Esophagus (tissue), 2 donors: ENCODE measurements around the gene ZNF618. TPM values are rescaled to one million over a fixed set of nuclear protein-coding genes. Genes with fewer than 3 reads are reported as not detected.

Experiments used
- H3K27ac ChIP-seq, 2 donors: one replicate each; pipeline ENCODE4 v1.5.1; 2013; ENCODE audit warnings: low read depth in 2 of 2, mild to moderate bottlenecking in 2 of 2, inconsistent platforms in 1 of 2, low read length in 1 of 2, moderate library complexity in 1 of 2
- H3K27me3 ChIP-seq, 2 donors: one replicate each; pipeline ENCODE4 v1.6.1; 2013; ENCODE audit warnings: low read length in 2 of 2, control low read depth in 1 of 2, mild to moderate bottlenecking in 1 of 2; ENCODE audit not compliant: insufficient read depth in 2 of 2, control insufficient read depth in 1 of 2
- H3K36me3 ChIP-seq, 2 donors: one replicate each; pipeline ENCODE4 v1.6.1; 2013; ENCODE audit warnings: low read length in 1 of 2; ENCODE audit not compliant: control insufficient read depth in 2 of 2, insufficient read depth in 2 of 2
- H3K4me1 ChIP-seq, 2 donors: one replicate each; pipeline ENCODE4 v1.6.1; 2013; ENCODE audit warnings: low read length in 1 of 2; ENCODE audit not compliant: control insufficient read depth in 2 of 2, insufficient read depth in 2 of 2
- H3K4me3 ChIP-seq, 2 donors: one replicate each; pipeline ENCODE4 v1.5.1; 2013; ENCODE audit warnings: low read length in 2 of 2, mild to moderate bottlenecking in 2 of 2, low read depth in 1 of 2, moderate library complexity in 1 of 2
- H3K9me3 ChIP-seq, 2 donors: one replicate each; pipeline ENCODE4 v1.6.1; 2013; ENCODE audit warnings: mild to moderate bottlenecking in 2 of 2, low read depth in 1 of 2, low read length in 1 of 2, moderate library complexity in 1 of 2; ENCODE audit not compliant: control insufficient read depth in 2 of 2, insufficient read depth in 1 of 2
- WGBS, 2 donors: extraction: QIAGEN DNeasy Blood & Tissue Kit; methylation state at CpG; one replicate each; pipeline ENCODE4 v1.1.7; 2013; 5-methylcytosine and 5-hydroxymethylcytosine counted together
- polyA plus RNA-seq, 2 donors: library from polyadenylated mRNA; stranded (reverse); fragments of 200-250 nt; gene quantifications; one replicate each; pipeline ENCODE4 v1.2.3, GENCODE V29; 2013
- donor health status: healthy with polysubstance abuse.
- donor health status: Bipolar disorder and iron deficiency.

ZNF618 gene
- polyA plus RNA-seq, 2 donors, result 0.56 to 1.0 TPM

DNA sequence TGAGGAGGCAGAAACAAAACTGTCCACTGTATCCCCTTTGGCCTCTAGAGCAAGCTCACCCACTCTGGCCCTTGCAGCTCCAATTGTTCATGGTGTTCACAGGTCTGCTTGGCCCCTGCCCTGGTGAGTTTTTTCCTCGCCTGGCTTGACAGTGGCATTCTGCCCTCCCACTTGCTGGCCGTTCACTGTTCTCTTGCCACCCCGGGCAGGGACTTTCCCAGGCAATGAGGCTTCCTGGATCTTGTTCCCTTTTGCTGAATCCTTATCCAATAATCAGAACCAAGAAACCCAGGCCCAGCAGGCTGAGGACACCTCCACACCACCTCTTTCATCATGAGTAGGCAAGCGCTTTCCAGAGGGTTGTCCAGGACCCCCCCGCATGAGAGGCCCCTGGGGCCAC, 31.2 kb downstream of the ZNF618 start:
- WGBS, 2 donors, result 57 to 66% methylated on average over 5 of the region's 5 CpGs
- H3K27me3 ChIP-seq, result no peaks in the 10 kb centered on the region
- H3K36me3 ChIP-seq, result no peaks in the 10 kb centered on the region
- no peaks in the 10 kb centered on the region for H3K9me3 ChIP-seq
- no peak overlapping the region for H3K4me3 ChIP-seq
- no peak overlapping the region for H3K27ac ChIP-seq
- peaks cover 0 to 3% of the 10 kb centered on the region in 2 donors for H3K4me1 ChIP-seq

DNA sequence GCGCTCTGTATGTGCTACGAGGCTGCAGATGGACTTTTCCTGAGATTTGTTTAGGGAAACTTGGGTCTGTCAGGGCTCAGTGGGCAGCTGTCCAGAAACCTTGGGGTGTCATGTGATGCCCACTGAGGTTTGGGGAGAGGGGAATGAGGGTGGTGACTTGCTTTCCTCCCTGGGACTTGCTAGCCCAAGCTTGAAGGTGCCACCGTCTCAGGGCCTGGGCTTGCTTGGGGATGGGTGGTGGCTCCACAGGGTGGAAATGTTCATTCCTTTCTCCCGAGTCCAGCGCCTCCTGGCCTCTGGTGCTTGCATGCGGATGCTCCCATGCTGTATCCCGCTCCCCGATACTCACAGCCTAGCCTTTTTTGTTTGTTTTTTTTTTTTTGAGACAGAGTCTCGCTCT, 33.3 kb downstream of the ZNF618 start:
- Histone ChIP-seq H3K4me3 (no peak overlapping the region), H3K9me3 (no peaks in the 10 kb centered on the region), H3K4me1 (peaks cover 0 to 6% of the 10 kb centered on the region in 2 donors), H3K27me3 (no peaks in the 10 kb centered on the region), H3K36me3 (no peaks in the 10 kb centered on the region), H3K27ac (no peak overlapping the region)
- 92 to 93% methylated on average over 9 of the region's 9 CpGs for WGBS, 2 donors

DNA sequence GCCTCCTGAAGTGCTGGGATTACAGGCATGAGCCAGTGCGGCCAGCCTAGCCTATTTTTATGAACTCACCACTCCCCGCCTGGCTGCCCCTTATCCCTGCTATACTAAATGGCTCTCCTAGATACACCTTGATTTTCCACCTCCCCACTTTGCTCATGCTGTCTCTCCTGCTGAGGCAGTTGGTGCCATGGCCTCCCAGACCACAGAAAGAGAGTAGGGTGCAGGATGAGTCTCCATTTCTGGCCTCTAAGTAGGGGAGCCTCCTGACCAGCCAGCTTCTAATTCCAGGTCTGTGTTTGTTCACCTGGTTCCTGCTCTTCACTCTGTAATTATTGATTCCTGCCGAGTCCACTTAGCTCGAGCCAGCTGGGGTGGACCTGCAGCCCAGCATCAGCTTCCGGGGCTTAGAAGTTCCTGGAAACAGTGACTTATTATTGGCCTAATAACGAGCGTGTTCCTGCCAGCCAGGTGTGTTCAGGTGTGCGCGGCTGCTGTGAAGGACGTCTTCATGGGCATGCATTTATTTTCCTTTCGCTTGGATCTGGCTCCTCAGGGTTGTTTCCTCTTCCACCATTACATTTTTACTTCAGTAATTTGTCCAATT, 34.0 kb downstream of the ZNF618 start:
- no peak overlapping the region for H3K4me3 ChIP-seq
- WGBS, 2 donors, result 55 to 60% methylated on average over 11 of the region's 11 CpGs

DNA sequence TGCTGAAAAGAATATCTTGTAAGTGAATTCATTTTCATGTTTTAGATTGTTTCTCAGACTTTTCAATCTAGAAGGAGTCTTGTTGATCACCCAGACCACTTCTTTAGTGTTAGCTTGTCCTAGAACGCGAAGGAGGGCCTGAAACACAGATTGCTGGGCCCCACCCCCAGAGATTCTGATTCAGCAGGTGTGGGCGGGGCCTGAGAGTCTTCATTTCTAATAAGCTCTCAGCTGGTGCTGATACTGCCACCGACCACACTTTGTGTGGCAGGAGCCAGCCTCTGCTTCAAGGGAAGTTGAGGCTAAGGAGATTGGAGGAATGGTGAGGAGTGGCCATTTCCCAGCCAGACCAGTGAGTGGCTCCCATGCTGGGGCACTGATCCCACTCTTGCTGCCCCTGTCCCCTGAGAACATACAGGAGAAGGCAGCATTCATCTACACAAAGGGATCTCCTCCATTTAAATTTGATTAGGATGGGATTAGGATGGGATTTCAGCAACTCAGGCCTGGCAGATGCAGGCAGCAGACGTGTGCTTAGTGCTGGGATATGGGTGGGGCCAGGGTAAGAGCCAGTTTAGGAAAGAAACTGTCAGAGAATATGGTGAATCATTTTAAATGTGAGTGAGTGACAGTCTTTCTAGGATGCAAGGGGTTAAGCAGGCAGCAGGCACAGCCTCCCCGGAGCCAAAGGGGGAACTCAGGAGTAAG, 35.9 kb downstream of the ZNF618 start:
- H3K27ac ChIP-seq, result no peak overlapping the region
- H3K4me3 ChIP-seq, result no peak overlapping the region
- 61 to 72% methylated on average over 6 of the region's 6 CpGs for WGBS, 2 donors

More for the DNA sequence above, 34.0 kb downstream of the ZNF618 start:
- peaks cover 0 to 6% of the 10 kb centered on the region in 2 donors for H3K4me1 ChIP-seq
- no peaks in the 10 kb centered on the region for H3K36me3 ChIP-seq
- H3K27me3 ChIP-seq, result no peaks in the 10 kb centered on the region
- H3K27ac ChIP-seq, result no peak overlapping the region
- H3K9me3 ChIP-seq, result no peaks in the 10 kb centered on the region

DNA sequence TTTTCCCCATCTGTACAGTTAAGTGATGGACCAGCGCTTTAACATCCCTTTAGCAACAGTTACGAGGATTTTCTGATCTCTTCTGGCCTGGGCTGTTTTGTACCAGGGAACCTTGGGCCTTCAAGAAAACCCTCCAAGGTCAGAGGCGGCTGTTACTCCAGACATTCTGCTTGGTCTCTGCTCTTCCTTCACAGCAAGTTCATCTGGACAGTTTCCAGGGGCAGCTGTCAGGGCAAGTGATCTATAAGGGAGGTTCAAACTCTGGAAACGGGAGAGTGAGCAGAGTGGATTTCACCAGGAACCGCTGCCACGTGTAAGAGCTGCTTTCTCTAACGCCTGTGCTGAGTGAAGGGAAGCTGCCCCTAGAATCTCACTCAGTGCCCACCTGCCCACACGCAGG, 36.7 kb downstream of the ZNF618 start:
- WGBS, 2 donors, result 57 to 59% methylated on average over 8 of the region's 8 CpGs
- Histone ChIP-seq H3K4me1 (peaks cover 0 to 3% of the 10 kb centered on the region in 2 donors), H3K27me3 (no peaks in the 10 kb centered on the region), H3K27ac (peak overlapping the region in 1 of 2 donors; percentile 16), H3K9me3 (no peaks in the 10 kb centered on the region), H3K36me3 (no peaks in the 10 kb centered on the region), H3K4me3 (no peak overlapping the region)

More for the DNA sequence above, 35.9 kb downstream of the ZNF618 start:
- H3K36me3 ChIP-seq, result no peaks in the 10 kb centered on the region
- no peaks in the 10 kb centered on the region for H3K27me3 ChIP-seq
- H3K4me1 ChIP-seq, result peaks cover 0 to 6% of the 10 kb centered on the region in 2 donors
- H3K9me3 ChIP-seq, result no peaks in the 10 kb centered on the region

DNA sequence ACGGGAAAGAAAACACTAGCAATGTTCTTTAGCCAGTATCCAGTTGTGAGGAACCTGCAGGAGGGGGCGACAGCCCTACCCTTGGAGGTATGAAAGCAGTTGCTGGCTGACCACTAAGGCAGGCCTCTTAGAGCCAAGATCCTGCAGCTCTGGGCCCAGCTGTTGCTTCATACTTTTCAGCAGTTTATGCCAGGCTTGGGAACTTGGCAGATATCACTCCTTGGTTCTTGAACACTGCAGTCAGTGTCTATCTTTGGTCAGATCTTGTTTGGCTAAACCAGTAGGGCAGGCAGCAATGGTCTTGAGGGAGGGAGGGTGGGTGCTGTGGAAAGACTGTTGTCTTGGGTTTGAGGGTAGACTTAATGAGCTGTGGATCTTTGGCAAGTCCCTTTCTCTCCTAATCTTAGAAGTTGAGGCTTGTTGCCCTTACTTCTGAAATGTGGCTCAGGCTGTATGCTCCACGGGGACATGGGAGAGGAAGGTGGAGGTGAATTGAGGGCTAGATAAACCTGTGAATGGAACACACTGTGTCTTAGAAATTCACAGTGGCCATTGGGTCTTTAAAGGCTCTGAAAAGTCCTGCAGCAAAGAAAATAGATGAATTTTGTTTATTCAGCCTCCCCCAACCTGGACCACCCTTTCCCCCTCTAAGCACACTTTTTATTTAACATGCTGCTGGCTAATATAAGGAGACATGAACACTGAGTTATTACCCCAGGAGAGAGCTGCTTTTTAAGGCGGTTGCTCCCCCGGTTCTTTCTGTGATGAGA, 37.5 kb downstream of the ZNF618 start:
- Histone ChIP-seq H3K4me1 (peaks cover 0 to 3% of the 10 kb centered on the region in 2 donors), H3K27ac (no peak overlapping the region), H3K9me3 (no peaks in the 10 kb centered on the region), H3K27me3 (no peaks in the 10 kb centered on the region), H3K4me3 (no peak overlapping the region), H3K36me3 (no peaks in the 10 kb centered on the region)
- WGBS, 2 donors, result 81 to 85% methylated on average over 5 of the region's 5 CpGs

DNA sequence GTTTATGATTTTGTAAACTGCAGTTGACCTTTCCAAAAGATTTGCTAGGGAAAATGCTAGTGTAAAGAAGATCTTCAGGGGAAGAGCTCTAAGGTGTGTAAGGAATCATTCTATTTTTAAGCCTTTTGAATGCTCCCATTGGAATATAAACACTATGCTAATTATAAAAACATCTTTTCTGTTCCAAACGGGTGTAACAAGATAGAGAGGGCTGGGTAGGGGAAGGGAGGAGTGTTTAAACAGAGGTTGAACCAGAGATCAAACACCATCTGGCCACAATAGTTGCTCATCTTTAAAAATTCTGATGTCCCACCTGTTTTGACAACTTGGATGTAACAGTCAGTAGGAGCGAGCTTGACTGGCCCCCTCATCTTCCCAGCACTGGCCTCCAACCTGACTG, 38.4 kb downstream of the ZNF618 start:
- Histone ChIP-seq H3K36me3 (no peaks in the 10 kb centered on the region), H3K27me3 (no peaks in the 10 kb centered on the region), H3K4me3 (no peak overlapping the region), H3K9me3 (no peaks in the 10 kb centered on the region), H3K27ac (no peak overlapping the region), H3K4me1 (peaks cover 0 to 3% of the 10 kb centered on the region in 2 donors)
- WGBS, 2 donors, result 52 to 57% methylated on average over 2 of the region's 2 CpGs

DNA sequence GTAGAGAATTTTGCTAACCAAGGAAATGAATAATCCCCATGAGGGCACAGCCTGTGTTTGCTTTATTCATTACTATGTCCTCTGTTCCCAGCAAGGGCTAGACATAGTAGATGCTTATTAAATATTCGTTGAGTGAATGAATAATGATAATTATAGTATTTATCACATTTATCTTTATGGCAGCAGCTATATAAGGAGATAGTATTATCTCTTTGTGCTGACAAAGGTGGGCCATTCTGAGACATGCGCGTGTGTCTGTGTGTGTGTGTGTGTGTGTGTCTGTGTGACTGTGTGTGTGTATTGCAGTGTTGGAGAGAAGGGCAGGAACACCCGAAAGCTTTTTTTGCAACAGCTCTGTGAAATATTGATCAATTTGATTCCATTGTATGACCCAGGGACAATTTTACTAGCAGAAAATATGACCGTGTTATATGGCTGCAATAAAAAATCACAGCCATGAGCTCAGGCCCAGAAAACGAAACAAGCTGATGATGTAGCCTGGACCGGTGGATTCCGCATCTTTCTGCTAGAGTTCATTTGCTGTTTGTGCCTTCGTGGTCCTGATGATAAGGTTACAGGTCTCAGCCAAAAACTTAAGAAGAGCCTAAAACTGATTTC, 39.8 kb downstream of the ZNF618 start:
- H3K36me3 ChIP-seq, result no peaks in the 10 kb centered on the region
- H3K4me1 ChIP-seq, result peaks cover 0 to 3% of the 10 kb centered on the region in 2 donors
- 86 to 92% methylated on average over 9 of the region's 9 CpGs for WGBS, 2 donors
- no peak overlapping the region for H3K4me3 ChIP-seq
- no peak overlapping the region for H3K27ac ChIP-seq
- H3K27me3 ChIP-seq, result no peaks in the 10 kb centered on the region
- H3K9me3 ChIP-seq, result no peaks in the 10 kb centered on the region

DNA sequence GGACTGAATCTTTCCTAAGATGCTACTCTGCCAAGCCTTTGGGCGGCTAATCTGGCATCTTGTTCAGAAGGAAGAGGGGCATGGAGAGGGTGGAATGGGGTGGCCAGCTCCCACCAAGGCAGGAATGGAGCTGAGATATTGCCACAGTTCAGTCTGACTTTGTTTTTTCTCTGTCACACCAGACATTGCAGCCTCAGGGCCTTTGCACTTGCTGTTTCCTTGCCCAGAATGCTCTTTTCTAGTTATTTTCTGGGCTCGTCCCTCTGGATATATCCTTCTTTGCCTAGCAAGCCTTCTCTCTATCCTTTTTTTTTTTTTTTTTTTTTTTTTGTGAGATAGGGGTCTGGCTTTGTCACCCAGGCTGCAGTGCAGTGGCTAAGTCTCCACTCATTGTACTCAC, 40.8 kb downstream of the ZNF618 start:
- Histone ChIP-seq H3K27me3 (no peaks in the 10 kb centered on the region), H3K36me3 (no peaks in the 10 kb centered on the region), H3K9me3 (no peaks in the 10 kb centered on the region), H3K4me3 (no peak overlapping the region), H3K27ac (no peak overlapping the region), H3K4me1 (peaks cover 0 to 3% of the 10 kb centered on the region in 2 donors)
- 89 to 92% methylated on average over 2 of the region's 2 CpGs for WGBS, 2 donors
